Adrenal gland (tissue), 12 donors: ENCODE measurements around the gene GPR158. TPM values are rescaled to one million over a fixed set of nuclear protein-coding genes. Genes with fewer than 3 reads are reported as not detected.

Experiments used
- DNase-seq, 7 donors: peaks; one replicate each; pipeline ENCODE4 v3.0.0-alpha.2; 2019 to 2020
- H3K27ac ChIP-seq, 5 donors: fragments of 200-600 bp; sonication (generic) in 4 of 5; 1 replicate in 3 of 5; 2 replicates in 2 of 5; pipeline versions ENCODE4 v1.5.1 to v1.8.0; 2016 to 2020; ENCODE audit warnings: mild to moderate bottlenecking in 1 of 5
- H3K27me3 ChIP-seq: fragments of 200-600 bp; 2 replicates; pipeline ENCODE4 v1.8.0; 2021
- H3K36me3 ChIP-seq, 2 donors: fragments of 200-600 bp; replicated peaks in 1 of 2; 1 replicate in 1 of 2; 2 replicates in 1 of 2; pipeline versions ENCODE4 v1.5.1 to v1.8.0; 2018 to 2022
- H3K4me1 ChIP-seq, 2 donors: fragments of 200-600 bp; replicated peaks in 1 of 2; 1 replicate in 1 of 2; 2 replicates in 1 of 2; pipeline versions ENCODE4 v1.5.1 to v1.8.0; 2018 to 2021
- H3K4me3 ChIP-seq, 4 donors: fragments of 200-600 bp; sonication (generic) in 3 of 4; one replicate each; pipeline ENCODE4 v1.5.1; 2016 to 2018
- H3K9me3 ChIP-seq, 3 donors: fragments of 200-600 bp; sonication (generic) in 1 of 3; replicated peaks in 1 of 3; 1 replicate in 2 of 3; 2 replicates in 1 of 3; pipeline versions ENCODE4 v1.5.1 to v1.8.0; 2016 to 2021
- CTCF ChIP-seq, 6 experiments: fragments of 450-650 bp in 4 of 6; fragments of 200-600 bp in 2 of 6; sonication (generic) in 1 of 6; IDR thresholded peaks; 1 replicate in 5 of 6; 2 replicates in 1 of 6; pipeline versions ENCODE4 v1.5.1 to v1.8.0; 2016 to 2021; ENCODE audit warnings: antibody characterized with exemption in 6 of 6, mild to moderate bottlenecking in 2 of 6, moderate library complexity in 1 of 6
- POLR2A ChIP-seq, 2 donors: fragments of 450-650 bp; IDR thresholded peaks; one replicate each; pipeline ENCODE4 v1.6.1; 2017; ENCODE audit warnings: antibody characterized with exemption in 2 of 2, mild to moderate bottlenecking in 2 of 2, moderate library complexity in 1 of 2
- WGBS, 4 donors: extraction: QIAGEN DNeasy Blood & Tissue Kit in 2 of 4; methylation state at CpG; one replicate each; pipeline versions ENCODE4 v1.1.5 to v1.1.7; 2013 to 2017; 5-methylcytosine and 5-hydroxymethylcytosine counted together
- intact Hi-C, 2 donors: fragments of 100-400 bp; cut with DNase I; formaldehyde crosslinking; loops; one replicate each; pipeline versions ENCODE4 v1.14.1 to v1.15.0; 2022 to 2023
- polyA plus RNA-seq, 3 donors: library from polyadenylated mRNA; stranded (reverse); fragments of 200-250 nt in 2 of 3; fragments of 350-450 nt in 1 of 3; fragmentation: Illumina TruSeq in 1 of 3; extraction: RNeasy Lipid Tissue Mini Kit (QIAGEN cat#74804) in 1 of 3; gene quantifications; one replicate each; pipeline ENCODE4 v1.2.3, GENCODE V29; 2013 to 2014
- total RNA-seq, 9 donors: library from RNA; depleted of rRNA in 4 of 9; stranded (reverse); fragments of >200 nt in 4 of 9; fragments of 120-200 nt in 1 of 9; fragmentation: NEBNext Ultra II Directional in 1 of 9; extraction: Animal tissue kit (Norgen Biotek cat#: 25700) in 1 of 9; gene quantifications; one replicate each; pipeline versions ENCODE4 v1.1.0 to v1.2.4, GENCODE V29; 2013 to 2023
- donor health status: healthy with polysubstance abuse.
- donor health status: Bipolar disorder and iron deficiency.
- donor health status: DM: yes; HTN: yes; CAD: no.
- donor health status: DM: no; HTN: no; CAD: no.
- donor health status: DM: no; HTN: no; CAD: no.
- donor health status: DM: yes; HTN: yes; CAD: no.

The GPR158 gene
- total and polyA plus RNA-seq, 12 donors = 0.04 to 2.5 (median 0.94) TPM; not detected in 2

GRCh38 chr10:25561758-25562157 is 387.0 kb downstream of the GPR158 start:
- Histone ChIP-seq H3K27me3 (no peaks in the 10 kb centered on the region), H3K4me1 (no peaks in the 10 kb centered on the region), H3K4me3 (no peak overlapping the region), H3K9me3 (no peaks in the 10 kb centered on the region), H3K27ac (no peak overlapping the region), H3K36me3 (no peaks in the 10 kb centered on the region)
- TF ChIP-seq CTCF (IDR thresholded peaks at IDR 0.05) = no peak
- no peak for TF ChIP-seq POLR2A (IDR thresholded peaks at IDR 0.05)
- no peak for DNase-seq
- WGBS, 4 donors = 88 to 92% (median 91%) methylated on average over 2 of the region's 2 CpGs
- intact Hi-C loops = no loop called here

- Histone ChIP-seq H3K36me3 (no peaks in the 10 kb centered on the region), H3K4me1 (no peaks in the 10 kb centered on the region), H3K27ac (no peak overlapping the region), H3K27me3 (no peaks in the 10 kb centered on the region), H3K9me3 (no peaks in the 10 kb centered on the region), H3K4me3 (no peak overlapping the region)
- intact Hi-C loops = no loop called here
- WGBS, 4 donors = 77 to 84% (median 80%) methylated on average over 4 of the region's 4 CpGs
- no peak for DNase-seq
- TF ChIP-seq CTCF (IDR thresholded peaks at IDR 0.05) (no peak), POLR2A (IDR thresholded peaks at IDR 0.05) (no peak)
Observed at GRCh38 chr10:25562547-25562946, 387.7 kb downstream of the GPR158 start.

- Histone ChIP-seq H3K4me1 (no peaks in the 10 kb centered on the region), H3K27ac (no peak overlapping the region), H3K4me3 (no peak overlapping the region), H3K36me3 (no peaks in the 10 kb centered on the region), H3K27me3 (no peaks in the 10 kb centered on the region), H3K9me3 (no peaks in the 10 kb centered on the region)
- intact Hi-C loops = no loop called here
- WGBS, 4 donors = 79 to 84% (median 81%) methylated on average over 6 of the region's 6 CpGs
- TF ChIP-seq CTCF (IDR thresholded peaks at IDR 0.05) (no peak), POLR2A (IDR thresholded peaks at IDR 0.05) (no peak)
- no peak for DNase-seq
Observed at GRCh38 chr10:25564351-25564750, 389.6 kb downstream of the GPR158 start.

GRCh38 chr10:25565570-25565969 is 390.8 kb downstream of the GPR158 start:
- intact Hi-C loops = no loop called here
- Histone ChIP-seq H3K27me3 (no peaks in the 10 kb centered on the region), H3K36me3 (no peaks in the 10 kb centered on the region), H3K27ac (no peak overlapping the region), H3K4me1 (no peaks in the 10 kb centered on the region), H3K9me3 (no peaks in the 10 kb centered on the region), H3K4me3 (no peak overlapping the region)
- TF ChIP-seq POLR2A (IDR thresholded peaks at IDR 0.05) = no peak
- no peak for TF ChIP-seq CTCF (IDR thresholded peaks at IDR 0.05)
- WGBS, 4 donors = 59 to 76% (median 65%) methylated on average over 7 of the region's 7 CpGs
- no peak for DNase-seq
